SIG-M5 treated with dmso at 0.1 percent for 504 hours (cell line): ENCODE data around the gene TMEM123.
"Not testable (repeated sequence)": the region's sequence is repeated elsewhere in the genome, so short reads cannot be mapped to it uniquely, and the experiment has no call there.

Source experiments
- DNase-seq: peaks from one replicate; lab custom pipeline; 2025; ENCODE audit not compliant: unreplicated experiment; lab: John Stamatoyannopoulos, UW

The TMEM123 gene

DNA sequence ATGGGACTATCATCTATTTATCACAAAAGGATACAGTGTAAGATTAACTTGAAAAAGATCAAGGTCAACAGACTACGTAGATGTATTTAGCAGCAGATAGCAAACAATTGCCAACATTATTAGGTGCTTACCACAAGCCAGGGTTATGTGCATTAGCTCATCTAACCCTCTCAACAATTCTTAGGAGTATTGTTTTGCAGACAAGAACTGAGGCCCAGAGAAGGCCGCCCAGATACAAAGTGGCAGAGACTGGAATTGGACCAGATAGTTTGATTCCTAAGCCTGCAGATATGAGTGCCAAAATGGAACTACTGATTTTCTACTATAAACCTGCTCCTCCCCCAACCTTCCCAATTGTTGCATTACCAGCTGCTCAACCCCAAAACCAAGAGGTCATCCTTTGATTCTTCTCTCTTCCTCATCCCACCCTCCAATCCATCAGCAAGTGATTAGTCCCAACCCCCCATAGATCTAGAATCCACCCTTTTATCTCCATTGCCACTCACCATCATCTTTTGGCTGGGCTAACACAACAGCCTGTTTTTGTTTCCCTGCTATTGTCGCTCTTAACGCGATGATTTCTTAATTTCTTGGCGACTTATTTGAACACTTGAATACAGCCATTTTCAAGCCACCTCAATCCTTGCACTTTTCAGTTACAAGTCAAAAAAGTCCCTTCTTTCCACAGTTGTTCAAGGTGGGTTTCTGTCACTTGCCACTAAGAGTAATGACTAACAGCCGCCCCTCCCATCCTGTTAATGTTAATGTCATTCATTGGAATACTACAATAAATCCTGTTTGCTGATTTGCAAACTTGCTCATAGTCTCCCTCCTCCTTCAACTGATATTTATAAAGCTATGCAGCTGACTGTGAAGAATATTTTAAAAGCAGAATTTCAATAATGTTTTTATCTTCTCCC lies 2.7 kb downstream of the TMEM123 start:
- DNase-seq, result no peak

DNA sequence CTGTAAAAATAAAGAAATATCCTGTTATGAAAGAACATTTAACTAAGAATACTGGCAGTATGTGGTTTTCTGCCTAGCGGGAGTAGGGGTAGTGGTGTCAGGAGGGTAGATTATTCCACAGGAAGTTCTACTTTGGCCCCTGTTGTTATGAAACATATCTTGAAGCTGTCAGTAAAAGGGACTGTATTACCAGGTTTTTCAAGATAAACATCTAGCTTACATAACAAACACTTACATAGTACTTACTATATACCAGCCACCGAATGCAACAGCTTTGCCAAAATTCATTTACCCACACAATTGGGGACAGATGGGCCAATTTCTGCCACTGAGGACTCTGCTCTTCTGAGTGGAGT lies 3.7 kb downstream of the TMEM123 start:
- peak; percentile 85 for DNase-seq

DNA sequence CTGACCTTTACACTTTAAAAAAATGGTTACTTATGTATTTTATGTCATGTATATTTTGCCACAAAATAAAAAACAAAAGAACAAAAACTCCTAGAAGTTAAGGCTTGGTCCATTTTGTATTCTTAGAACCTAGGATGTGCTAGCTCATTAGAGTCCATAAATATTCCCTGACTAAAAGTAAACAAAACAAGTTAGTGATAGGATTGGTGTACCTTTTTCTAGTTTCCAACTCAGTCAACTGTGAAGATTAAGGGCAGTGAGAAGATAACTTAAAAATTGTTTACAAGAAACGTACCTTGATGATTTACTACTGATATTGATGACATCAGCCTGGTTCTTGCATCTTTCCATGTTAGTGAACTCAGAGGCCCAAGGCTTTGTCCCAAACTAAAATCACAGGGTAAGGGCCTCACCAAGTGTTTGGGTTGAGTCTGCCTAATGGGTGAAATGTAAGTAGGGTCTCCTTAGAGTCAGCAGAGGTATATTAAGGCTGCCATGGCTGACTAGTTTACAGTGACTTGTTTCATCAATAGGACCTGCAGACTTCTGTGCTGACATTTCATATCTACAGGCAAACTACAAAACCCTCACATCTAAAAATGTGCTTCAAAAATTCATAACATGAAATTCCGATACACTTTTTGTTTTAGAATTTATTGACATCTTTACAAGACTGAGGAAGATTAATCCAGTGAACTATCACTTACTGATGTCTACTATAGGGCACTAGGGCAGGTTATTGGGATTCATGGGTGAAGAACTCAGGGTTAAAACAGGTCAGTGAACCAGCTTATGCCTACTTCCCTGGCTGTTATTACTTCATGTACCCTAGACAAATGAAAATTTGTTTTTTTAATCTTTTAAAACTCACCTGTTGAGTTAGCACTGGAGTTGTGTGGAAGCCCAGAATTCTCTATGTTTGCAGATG lies 4.4 kb downstream of the TMEM123 start:
- no peak for DNase-seq

DNA sequence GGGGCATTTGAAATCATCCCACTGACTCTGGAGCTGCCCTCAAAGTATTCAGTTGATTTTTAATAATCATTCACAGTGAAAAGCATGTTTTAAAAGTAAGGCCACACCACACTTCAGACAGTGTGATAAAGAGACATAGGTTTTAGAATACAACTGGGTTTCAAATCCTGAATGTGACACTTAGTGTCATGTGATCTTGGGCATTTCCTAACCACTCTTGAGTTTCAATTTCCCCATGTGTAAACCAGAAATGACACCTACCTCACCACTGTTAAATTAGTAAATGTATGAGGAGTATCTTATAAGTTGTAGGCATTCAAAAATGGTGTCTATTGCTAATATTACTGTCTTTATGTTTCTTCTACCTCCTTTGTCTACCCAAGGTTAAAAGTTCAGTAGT lies 5.4 kb downstream of the TMEM123 start:
- DNase-seq, result no peak

DNA sequence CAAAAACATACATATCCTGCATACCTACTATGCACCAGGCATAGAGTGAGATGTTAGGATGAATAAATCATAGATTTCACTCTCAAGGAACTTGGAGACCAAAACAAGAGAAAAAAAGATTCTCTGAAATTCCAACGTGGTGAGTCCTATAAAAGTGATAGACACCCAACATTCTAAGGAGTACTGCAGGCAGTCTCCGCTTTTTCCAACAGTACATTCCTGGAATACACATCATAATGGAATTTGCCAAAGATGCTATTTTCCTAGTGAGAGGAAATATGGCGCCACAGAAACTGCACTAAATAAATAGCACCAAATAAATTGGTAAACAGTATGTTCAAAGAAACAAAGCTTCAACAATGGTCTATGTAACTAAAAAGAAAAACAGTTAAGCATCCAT lies 6.0 kb downstream of the TMEM123 start:
- no peak for DNase-seq

DNA sequence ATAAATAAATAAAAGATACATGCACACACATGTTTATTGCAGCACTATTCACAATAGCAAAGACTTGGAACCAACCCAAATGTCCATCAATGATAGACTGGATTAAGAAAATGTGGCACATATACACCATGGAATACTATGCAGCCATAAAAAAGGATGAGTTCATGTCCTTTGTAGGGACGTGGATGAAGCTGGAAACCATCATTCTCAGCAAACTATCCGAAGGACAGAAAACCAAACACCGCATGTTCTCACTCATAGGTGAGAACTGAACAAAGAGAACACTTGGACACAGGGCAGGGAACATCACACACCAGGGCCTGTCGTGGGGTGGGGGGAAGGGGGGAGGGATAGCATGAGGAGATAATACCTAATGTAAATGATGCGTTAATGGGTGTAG lies 7.9 kb downstream of the TMEM123 start:
- not testable (repeated sequence) for DNase-seq

DNA sequence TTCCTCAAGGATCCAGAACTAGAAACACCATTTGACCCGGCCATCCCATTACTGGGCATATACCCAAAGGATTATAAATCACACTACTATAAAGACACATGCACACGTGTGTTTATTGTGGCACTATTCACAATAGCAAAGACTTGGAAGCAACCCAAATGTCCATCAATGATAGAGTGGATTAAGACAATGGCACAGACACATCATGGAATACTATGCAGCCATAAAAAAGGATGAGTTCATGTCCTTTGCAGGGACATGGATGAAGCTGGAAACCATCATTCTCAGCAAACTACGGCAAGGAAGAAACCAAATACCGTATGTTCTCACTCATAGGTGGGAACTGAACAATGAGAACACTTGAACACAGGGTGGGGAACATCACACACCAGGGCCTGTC lies 8.4 kb downstream of the TMEM123 start:
- DNase-seq, result not testable (repeated sequence)

DNA sequence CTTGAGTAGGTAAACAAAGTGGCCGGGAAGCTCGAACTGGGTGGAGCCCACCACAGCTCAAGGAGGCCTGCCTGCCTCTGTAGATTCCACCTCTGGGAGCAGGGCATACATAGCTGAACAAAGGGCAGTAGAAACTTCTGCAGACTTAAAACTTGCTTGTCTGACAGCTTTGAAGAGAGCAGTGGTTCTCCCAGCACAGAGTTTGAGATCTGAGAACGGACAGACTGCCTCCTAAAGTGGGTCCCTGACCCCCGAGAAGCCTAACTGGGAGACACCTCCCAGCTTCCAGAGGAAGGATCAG lies 13.6 kb downstream of the TMEM123 start:
- DNase-seq, result not testable (repeated sequence)

DNA sequence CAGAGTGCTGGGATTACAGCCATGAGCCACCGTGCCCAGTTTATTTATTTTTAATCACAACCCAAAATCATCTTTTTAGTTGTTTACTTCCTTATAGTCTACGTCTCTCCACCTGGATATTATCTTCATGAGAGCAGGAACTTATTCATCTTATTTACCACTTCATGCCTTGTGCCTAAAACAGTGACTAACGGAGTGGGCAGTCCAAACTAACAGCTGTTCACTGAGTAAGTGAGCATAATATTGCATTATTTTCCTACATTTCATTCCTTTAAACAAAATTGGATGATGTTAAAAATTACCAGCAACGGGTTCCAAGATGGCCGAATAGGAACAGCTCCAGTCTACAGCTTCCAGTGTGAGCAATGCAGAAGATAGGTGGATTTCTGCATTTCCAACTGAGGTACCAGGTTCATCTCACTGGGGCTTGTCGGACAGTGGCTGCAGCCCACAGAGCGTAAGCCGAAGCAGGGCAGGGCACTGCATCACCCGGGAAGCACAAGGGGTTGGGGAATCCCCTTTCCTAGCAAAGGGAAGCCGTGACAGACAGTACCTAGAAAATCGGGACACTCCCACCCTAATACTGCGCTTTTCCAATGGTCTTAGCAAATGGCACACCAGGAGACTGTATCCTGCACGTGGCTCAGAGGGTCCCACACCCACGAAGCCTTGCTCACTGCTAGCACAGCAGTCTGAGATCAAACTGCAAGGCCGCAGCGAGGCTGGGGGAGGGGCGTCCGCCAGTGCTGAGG lies 14.1 kb downstream of the TMEM123 start:
- DNase-seq, result no peak

DNA sequence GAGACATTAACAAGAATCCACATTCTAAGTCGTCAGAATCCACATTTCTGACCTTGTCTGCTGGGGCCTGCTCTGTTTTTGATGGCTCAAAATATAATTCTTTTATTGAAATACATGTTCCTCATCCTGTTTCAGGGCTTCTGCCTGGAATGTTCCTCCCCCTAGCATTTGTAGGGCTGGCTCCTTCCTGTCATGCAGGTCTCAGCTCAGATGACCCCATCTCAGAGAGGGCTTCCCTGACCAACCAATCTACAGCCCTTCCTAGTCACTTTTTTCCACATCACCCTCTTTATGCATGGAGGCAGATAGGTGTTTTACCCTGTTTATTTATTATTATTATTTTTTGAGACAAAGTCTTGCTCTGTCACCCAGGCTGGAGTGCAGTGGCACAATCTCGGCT lies 14.8 kb downstream of the TMEM123 start:
- DNase-seq, result no peak

DNA sequence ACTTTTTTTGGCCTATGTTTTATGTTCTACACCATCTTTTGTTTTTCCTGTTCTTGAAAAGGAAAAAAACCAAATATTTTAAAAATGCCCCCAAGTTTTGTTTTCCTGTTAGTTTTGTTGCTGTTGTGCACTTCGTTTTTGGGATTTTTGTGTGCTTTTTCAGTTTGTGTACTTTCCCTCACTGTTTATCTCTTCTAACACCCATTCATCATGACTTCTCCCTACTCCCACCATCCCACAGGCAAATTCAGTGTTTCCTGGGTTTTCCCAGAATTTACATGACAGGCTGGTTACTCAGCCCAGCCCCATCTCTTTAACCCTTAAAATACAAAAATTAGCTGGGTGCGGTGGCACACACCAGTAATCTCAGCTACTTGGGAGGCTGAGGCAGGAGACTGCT lies 15.6 kb downstream of the TMEM123 start:
- no peak for DNase-seq

DNA sequence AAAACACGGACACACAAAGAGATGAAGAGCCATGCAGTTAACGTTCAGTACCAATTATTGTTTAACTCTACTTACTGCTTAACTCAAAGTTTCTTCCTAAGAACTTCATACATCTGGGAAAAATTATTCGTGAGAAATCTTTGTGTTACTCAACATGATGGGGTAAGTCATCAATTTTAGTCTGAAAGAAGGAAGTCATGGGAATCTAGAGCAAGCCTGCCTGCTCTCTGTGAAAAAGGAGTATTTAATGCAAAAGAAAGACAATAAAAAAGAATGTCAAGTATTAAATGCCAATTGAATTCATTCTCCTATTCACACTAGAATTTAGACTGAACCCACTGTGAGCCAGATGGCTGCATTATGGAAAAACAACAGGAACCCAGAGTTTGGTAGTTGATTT lies 16.0 kb downstream of the TMEM123 start:
- DNase-seq, result no peak

DNA sequence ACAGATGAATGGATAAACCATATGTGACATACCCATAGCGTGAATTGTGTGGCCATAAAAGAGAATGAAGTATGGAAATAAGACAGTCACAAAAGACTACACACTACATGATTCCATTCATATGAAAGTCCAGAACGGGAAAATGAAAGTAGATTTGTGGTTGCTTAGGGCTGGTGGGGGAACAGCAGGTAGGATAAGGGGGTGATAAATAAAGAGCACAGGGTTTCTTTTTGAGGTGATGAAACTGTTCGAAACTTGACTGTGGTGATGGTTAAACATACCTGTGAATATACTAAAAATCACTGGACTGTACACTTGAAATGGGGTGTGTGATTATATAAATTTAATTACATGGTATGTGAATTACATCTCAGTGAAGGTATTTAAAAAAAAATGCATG lies 16.9 kb downstream of the TMEM123 start:
- no peak for DNase-seq

DNA sequence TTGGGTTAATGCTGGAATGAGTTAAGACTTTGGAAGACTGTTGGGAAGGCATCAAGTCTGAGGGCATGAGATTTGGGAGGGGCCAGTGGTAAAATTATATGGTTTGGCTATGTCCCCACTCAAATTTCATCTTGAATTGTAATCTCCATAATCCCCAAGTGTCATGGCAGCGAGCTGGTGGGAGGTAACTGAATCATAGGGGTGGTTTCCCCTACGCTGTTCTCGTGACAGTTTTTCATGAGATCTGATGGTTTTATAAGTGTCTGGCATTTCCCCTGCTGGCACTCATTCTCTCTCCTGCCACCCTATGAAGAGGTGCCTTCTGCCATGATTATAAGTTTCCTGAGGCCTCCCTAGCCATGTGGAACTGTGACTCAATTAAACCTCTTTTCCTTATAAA lies 19.0 kb downstream of the TMEM123 start:
- not testable (repeated sequence) for DNase-seq

DNA sequence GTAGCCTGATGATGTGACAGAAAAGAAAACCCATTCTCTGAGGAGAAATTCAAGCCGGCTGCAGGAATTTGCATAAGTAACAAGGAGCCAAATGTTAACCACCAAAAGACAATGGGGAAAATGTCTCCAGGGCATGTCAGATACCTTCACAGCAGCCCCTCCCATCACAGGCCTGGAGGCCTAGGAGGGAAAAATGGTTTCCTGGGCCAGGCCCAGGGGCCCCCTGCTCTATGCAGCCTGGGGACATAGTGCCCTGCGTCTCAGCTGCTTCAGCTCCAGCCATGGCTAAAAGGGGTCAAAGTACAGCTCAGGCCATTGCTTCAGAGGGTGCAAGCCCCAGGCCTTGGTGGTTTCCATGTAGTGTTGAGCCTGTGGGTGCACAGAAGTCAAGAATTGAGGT lies 20.0 kb downstream of the TMEM123 start:
- DNase-seq, result not testable (repeated sequence)

DNA sequence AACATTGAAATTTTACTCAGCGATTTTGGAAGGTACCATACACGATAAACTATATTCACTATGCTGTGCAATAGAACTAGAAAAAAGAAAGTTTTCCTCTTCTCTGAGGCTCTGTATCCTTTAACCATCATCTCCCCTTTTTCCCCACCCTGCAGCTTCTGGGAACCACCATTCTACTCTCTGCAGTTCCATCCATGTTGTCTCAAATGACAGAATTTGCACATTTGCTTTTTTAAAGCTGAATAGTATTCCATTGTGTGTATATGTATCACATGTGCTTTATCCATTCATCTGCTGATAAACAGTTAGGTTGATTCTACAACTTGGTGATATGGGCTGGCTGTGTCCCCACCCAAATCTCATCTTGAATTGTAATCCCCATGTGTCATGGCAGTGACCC lies 21.2 kb downstream of the TMEM123 start:
- no peak for DNase-seq

DNA sequence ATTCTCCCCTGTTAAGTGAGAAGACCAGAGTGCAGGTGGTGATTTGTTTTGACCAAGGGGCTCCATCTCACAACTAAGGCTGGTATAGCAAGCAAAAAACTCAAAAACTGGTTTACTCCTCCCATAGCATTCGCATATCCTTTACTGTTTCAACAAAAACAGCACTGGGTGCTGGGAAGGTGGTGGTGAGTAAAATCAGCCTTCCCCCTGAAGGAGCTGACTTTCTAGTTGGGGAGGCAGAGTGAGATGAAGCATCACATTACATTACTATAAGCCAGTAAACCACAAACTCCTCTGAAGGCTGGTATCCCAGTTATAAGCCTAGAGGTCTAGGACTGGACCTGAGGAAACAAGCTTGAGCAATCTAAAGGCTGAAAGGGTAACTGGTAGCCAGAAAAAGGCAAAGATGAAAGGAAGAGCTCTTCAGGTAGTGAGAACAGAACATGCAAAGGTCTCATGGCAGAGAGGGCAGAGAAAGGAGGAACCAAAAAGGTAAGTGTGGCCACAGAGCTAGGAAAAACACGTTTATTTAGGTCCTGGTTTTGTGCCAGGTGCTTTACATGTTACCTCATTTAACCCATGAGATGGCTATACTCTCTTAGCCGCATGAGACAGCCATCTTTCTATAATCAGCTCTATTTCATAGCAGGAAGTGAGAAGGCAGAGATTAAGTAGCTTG lies 22.3 kb downstream of the TMEM123 start:
- DNase-seq, result no peak

DNA sequence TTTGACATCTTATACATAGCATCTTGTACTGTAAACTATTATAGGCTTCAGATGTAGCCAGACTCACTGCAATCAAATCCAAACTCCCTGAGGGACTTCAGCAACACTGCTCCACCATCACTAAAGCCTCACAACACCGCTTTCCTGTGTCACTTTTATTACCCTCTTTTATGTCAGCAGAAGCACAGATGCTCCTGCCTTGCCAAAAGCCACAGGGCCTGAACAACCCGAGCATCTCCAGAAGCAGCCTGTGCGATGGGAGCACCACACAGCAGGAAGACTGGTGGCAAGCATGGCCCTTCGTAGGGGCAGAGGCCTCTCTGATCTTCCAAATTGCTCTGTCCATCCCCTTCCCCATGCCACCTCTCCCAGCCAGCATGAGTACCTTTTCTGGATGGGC lies 22.9 kb downstream of the TMEM123 start:
- DNase-seq, result no peak

DNA sequence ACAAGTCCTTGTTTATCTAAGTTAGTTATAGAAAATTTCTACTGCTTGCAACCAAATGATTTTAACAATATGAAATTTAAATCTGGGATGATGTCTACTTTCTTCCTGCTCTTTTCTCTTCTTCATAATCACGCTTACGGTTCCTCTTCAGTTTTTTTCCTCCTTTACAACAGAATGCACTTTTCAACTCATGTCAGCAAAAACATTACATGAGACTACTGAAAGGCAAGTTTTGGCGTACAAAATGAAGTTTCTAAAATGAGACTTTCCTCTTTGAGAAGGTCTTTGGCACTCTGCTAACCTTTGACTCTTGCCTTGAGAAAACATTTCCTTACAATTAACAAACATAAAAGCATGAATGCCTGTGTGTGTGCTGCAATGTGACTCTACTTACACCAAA lies 23.3 kb downstream of the TMEM123 start:
- DNase-seq, result no peak

DNA sequence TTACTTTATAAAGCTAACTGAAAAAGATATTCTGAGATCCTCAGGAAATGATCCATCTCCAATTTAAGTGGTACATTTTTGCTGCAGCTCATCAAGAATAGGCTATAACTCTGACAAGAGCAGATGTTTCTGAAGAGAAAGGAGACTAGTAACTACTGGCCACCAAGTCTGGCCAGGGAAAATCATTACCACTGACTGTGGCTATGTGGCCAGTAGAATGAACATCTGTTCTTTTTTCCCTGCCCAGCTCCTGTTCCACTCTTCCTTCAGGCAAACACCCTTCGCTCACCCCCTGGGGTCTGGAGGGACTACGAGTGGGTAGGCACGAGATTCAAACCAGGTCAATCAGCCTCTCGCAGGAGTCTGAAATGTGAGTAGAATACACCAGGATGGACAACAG lies 23.9 kb downstream of the TMEM123 start:
- no peak for DNase-seq

DNA sequence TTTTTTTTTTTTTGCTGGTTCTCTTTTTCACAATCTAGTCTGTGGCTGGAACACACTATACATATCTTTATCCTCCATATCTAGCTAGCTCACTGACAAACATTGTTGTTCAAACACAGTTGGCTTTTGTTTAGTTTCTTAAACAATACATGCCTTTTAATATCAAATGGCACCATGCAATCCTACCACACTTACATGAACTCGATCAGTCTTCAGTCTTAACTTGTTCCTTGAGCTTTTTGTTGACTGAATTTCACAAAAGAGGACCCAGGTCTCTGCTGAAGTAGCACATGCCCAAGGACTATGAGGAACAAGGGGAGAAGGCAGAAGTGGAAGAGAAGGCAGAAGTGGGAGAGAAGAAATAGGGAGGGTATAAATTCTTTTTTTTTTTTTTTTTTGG lies 25.5 kb downstream of the TMEM123 start:
- DNase-seq, result peak; percentile 17
